Keratinocyte (primary cell): ENCODE results near the gene CAPN2. TPM values are rescaled to one million over a fixed set of nuclear protein-coding genes. Genes with fewer than 3 reads are reported as not detected.

Experiments
- DNase-seq: peaks from one replicate; pipeline ENCODE4 v3.0.0-alpha.2; 2011; ENCODE audit warnings: low read depth, missing footprints, low spot score
- FAIRE-seq: peaks from 2 replicates; lab custom pipeline; 2011; peaks lifted over from hg19 to GRCh38; lab: Jason Lieb, UNC
- H2AFZ ChIP-seq: 2 replicates; pipeline ENCODE4 v1.6.0; 2012; ENCODE audit warnings: low read length, control low read depth, inconsistent platforms; ENCODE audit not compliant: control insufficient read depth
- H3K27ac ChIP-seq: 2 replicates; pipeline ENCODE4 v1.5.1; 2011; ENCODE audit warnings: low read length; ENCODE audit not compliant: control insufficient read depth, insufficient read depth
- H3K27me3 ChIP-seq: 3 replicates; pipeline ENCODE4 v1.6.0; 2011; ENCODE audit warnings: low read length; ENCODE audit not compliant: control insufficient read depth, insufficient read depth; ENCODE audit errors: extremely low read depth
- H3K36me3 ChIP-seq, 2 experiments: 2 replicates in 1 of 2; 3 replicates in 1 of 2; pipeline ENCODE4 v1.5.1; 2011; ENCODE audit warnings: low read length in 2 of 2, mild to moderate bottlenecking in 1 of 2; ENCODE audit not compliant: control insufficient read depth in 2 of 2, insufficient read depth in 2 of 2; ENCODE audit errors: extremely low read depth in 1 of 2
- H3K4me1 ChIP-seq: 3 replicates; pipeline ENCODE4 v1.5.1; 2011; ENCODE audit warnings: low read length; ENCODE audit not compliant: control insufficient read depth, insufficient read depth; ENCODE audit errors: extremely low read depth
- H3K4me2 ChIP-seq: 3 replicates; pipeline ENCODE4 v1.6.0; 2011; ENCODE audit warnings: low read depth, low read length; ENCODE audit not compliant: control insufficient read depth, insufficient read depth; ENCODE audit errors: extremely low read depth
- H3K4me3 ChIP-seq, 3 experiments: fragments of 200-600 bp in 1 of 3; sonication (generic) in 1 of 3; 2 replicates in 2 of 3; 3 replicates in 1 of 3; pipeline ENCODE4 v1.5.1; 2011 to 2016; ENCODE audit warnings: low read length in 3 of 3, mild to moderate bottlenecking in 3 of 3, control low read depth in 2 of 3, inconsistent platforms in 1 of 3, low read depth in 1 of 3, mixed read lengths in 1 of 3, mixed run types in 1 of 3, moderate library complexity in 1 of 3; ENCODE audit not compliant: control insufficient read depth in 2 of 3, insufficient read depth in 2 of 3; ENCODE audit errors: extremely low read depth in 1 of 3
- H3K79me2 ChIP-seq: 2 replicates; pipeline ENCODE4 v1.6.0; 2012; ENCODE audit warnings: low read length; ENCODE audit not compliant: control insufficient read depth, insufficient read depth
- H3K9ac ChIP-seq: 3 replicates; pipeline ENCODE4 v1.6.0; 2011; ENCODE audit warnings: low read length; ENCODE audit not compliant: control insufficient read depth, insufficient read depth; ENCODE audit errors: extremely low read depth
- H3K9me1 ChIP-seq: 3 replicates; pipeline ENCODE4 v1.6.0; 2011; ENCODE audit warnings: low read length; ENCODE audit not compliant: control insufficient read depth, insufficient read depth; ENCODE audit errors: extremely low read depth
- H3K9me3 ChIP-seq: 2 replicates; pipeline ENCODE4 v1.5.1; 2012; ENCODE audit warnings: low read depth, low read length; ENCODE audit not compliant: control insufficient read depth
- H4K20me1 ChIP-seq: 3 replicates; pipeline ENCODE4 v1.6.0; 2011; ENCODE audit warnings: low read length; ENCODE audit not compliant: control insufficient read depth, insufficient read depth; ENCODE audit errors: extremely low read depth
- CTCF ChIP-seq, 3 experiments: IDR thresholded peaks in 1 of 3; conservative IDR thresholded peaks in 1 of 3; optimal IDR thresholded peaks in 1 of 3; 2 replicates in 2 of 3; 3 replicates in 1 of 3; pipeline versions ENCODE3 to v1.5.1; 2011; ENCODE audit warnings: low read length in 3 of 3, mild to moderate bottlenecking in 3 of 3, moderate library complexity in 2 of 3, control low read depth in 1 of 3, inconsistent platforms in 1 of 3; ENCODE audit not compliant: insufficient read depth in 2 of 3; ENCODE audit errors: extremely low read depth in 1 of 3
- EZH2 ChIP-seq: IDR thresholded peaks from one replicate; pipeline ENCODE4 v1.6.1; 2012; ENCODE audit warnings: inconsistent platforms, mild to moderate bottlenecking, low read length, moderate library complexity
- dilution Hi-C: fragments of 300-500 bp; cut with MboI; formaldehyde crosslinking; loops from one replicate; pipeline ENCODE4 v1.7.0; 2020; ENCODE audit warnings: low sequenced_read_pairs; ENCODE audit not compliant: extremely low pct_ligation_motif_present
- polyA plus RNA-seq, 5 experiments: library from polyadenylated mRNA; depleted of rRNA in 3 of 5; stranded (reverse) in 3 of 5; stranded (forward) in 1 of 5; unstranded in 1 of 5; fragments of >200 nt; gene quantifications; 1 replicate in 1 of 5; 2 replicates in 3 of 5; 3 replicates in 1 of 5; pipeline versions ENCODE4 v1.2.1 to v1.2.3, GENCODE V29; 2011 to 2012; ENCODE audit warnings: missing spikeins in 2 of 5, low read depth in 1 of 5, low replicate concordance in 1 of 5

Gene CAPN2
- polyA plus RNA-seq, 1 donor (not counting 4 experiments of a cell fraction or from before 2014, with no cell fraction given) = 366 TPM

DNA sequence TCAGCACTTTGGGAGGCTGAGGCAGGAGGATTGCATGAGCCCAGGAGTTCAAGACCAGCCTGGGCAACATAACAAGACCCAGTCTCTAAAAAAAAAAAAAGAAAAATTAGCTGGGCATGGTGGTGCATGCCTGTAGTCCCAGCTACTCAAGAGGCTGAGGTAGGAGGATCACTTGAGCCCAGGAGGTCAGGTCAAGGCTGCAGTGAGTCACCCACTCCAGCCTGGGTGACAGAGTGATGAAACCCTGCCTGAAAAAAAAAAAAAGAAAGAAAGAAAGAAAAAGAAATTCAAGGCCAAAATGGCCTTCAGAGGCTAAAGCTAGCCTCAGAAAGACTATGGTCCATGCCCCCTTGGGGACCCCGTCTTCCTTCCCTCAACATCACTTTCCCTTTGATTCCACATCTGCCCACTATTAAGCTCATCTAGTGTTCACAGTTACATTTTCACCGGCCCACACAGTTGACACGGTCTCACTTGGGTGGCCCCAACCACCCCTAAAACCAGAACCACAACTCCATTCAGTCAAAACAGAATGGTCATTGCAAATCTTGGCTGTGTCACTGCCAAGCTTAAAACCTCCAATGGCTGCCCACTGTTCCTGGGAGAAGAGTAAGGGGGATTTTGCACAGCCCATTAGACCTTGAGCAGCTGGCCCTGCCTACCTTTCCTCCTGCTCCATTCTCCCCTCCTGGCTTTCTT is 44.7 kb upstream of the CAPN2 start:
- no peak for DNase-seq
- dilution Hi-C loops = no loop called here
- no peaks in the 10 kb centered on the region for H3K79me2 ChIP-seq
- H3K9me1 ChIP-seq = no peaks in the 10 kb centered on the region
- no peak overlapping the region for H3K4me3 ChIP-seq
- H3K4me1 ChIP-seq = peaks cover 22% of the 10 kb centered on the region
- H4K20me1 ChIP-seq = no peaks in the 10 kb centered on the region
- H3K27ac ChIP-seq = no peak overlapping the region
- H3K27me3 ChIP-seq = no peaks in the 10 kb centered on the region
- H3K9ac ChIP-seq = no peak overlapping the region
- no peak for FAIRE-seq
- no peak overlapping the region for H3K4me2 ChIP-seq
- H3K9me3 ChIP-seq = no peaks in the 10 kb centered on the region
- no peaks in the 10 kb centered on the region for H3K36me3 ChIP-seq
- no peak overlapping the region for H2AFZ ChIP-seq
- TF ChIP-seq CTCF (optimal IDR thresholded peaks at IDR 0.05 in 1 of 3, IDR thresholded peaks at IDR 0.05 in 1 of 3, conservative IDR thresholded peaks at IDR 0.05 in 1 of 3; ENCODE audit: extremely low read depth in 1 of 3, insufficient read depth in 2 of 3, low read length in 3 of 3) (no peak), EZH2 (no peak)

DNA sequence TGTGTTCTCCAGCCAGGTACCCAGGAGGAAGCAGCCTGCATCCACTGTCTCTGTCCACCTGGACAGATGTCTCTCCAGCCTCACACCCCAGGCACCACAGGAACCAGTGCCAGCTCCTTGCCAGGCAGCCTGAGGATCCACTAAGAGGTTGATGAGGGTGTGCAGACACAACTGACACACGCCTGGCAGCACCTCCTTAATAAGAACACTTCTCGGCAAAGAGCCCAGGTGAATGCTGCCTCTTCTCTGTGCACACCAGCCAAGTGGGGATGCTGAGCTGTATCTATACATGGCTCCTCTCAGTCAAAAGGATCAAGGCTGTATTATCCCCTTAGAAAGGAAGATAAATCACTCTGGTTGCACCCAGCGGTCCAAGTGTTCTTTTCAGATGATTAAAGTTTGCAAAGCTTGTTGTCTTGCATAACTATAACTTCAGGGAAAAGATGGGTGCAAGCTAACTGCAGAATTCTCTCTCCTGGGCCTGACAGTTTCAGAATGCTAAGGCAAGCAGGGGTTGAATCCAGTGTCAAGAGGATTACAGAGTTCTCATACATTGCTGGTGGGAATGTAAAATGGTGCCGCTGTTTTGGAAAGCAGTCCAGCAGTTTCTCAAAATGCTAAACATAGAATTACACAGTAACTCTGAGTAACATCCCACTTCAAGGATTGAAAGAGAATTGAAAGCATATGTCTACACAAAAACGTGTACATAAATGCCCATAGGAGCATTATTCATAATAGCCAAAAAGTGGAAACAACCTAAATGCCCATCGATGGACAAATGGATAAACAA is 43.1 kb upstream of the CAPN2 start:
- Histone ChIP-seq H3K27ac (no peak overlapping the region), H2AFZ (no peak overlapping the region), H3K27me3 (no peaks in the 10 kb centered on the region), H3K9ac (no peak overlapping the region), H3K4me2 (no peak overlapping the region), H3K79me2 (no peaks in the 10 kb centered on the region), H3K9me1 (no peaks in the 10 kb centered on the region), H3K4me1 (peaks cover 22% of the 10 kb centered on the region), H3K9me3 (no peaks in the 10 kb centered on the region), H3K4me3 (no peak overlapping the region), H3K36me3 (no peaks in the 10 kb centered on the region), H4K20me1 (no peaks in the 10 kb centered on the region)
- FAIRE-seq (no peak), DNase-seq (no peak)
- no peak for TF ChIP-seq EZH2
- no peak for TF ChIP-seq CTCF (optimal IDR thresholded peaks at IDR 0.05 in 1 of 3, IDR thresholded peaks at IDR 0.05 in 1 of 3, conservative IDR thresholded peaks at IDR 0.05 in 1 of 3; ENCODE audit: extremely low read depth in 1 of 3, insufficient read depth in 2 of 3, low read length in 3 of 3)
- dilution Hi-C loops = no loop called here
